AG09309 (cell line): ENCODE measurements around the gene UIMC1.

Source experiments
- DNase-seq: peaks from one replicate; pipeline ENCODE4 v3.0.0-alpha.2; 2010; ENCODE audit warnings: low read depth
- H3K4me3 ChIP-seq: 2 replicates; pipeline ENCODE4 v1.5.1; 2011; ENCODE audit warnings: mild to moderate bottlenecking, low read depth, low read length, moderate library complexity; ENCODE audit not compliant: control insufficient read depth
- TF ChIP-seq, protein P1 (sequence below): IDR thresholded peaks from 2 replicates; pipeline ENCODE4 v1.5.1; 2011; ENCODE audit warnings: mild to moderate bottlenecking, low read depth, low read length, inconsistent platforms; ENCODE audit not compliant: insufficient read depth, control insufficient read depth; ENCODE audit errors: missing control alignments

Gene UIMC1

GRCh38 chr5:176859916-176860315, 146.7 kb downstream of the UIMC1 start:
- H3K4me3 ChIP-seq = no peak overlapping the region
- TF ChIP-seq, protein P1, sequence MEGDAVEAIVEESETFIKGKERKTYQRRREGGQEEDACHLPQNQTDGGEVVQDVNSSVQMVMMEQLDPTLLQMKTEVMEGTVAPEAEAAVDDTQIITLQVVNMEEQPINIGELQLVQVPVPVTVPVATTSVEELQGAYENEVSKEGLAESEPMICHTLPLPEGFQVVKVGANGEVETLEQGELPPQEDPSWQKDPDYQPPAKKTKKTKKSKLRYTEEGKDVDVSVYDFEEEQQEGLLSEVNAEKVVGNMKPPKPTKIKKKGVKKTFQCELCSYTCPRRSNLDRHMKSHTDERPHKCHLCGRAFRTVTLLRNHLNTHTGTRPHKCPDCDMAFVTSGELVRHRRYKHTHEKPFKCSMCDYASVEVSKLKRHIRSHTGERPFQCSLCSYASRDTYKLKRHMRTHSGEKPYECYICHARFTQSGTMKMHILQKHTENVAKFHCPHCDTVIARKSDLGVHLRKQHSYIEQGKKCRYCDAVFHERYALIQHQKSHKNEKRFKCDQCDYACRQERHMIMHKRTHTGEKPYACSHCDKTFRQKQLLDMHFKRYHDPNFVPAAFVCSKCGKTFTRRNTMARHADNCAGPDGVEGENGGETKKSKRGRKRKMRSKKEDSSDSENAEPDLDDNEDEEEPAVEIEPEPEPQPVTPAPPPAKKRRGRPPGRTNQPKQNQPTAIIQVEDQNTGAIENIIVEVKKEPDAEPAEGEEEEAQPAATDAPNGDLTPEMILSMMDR = no peak
- no peak for DNase-seq

DNA sequence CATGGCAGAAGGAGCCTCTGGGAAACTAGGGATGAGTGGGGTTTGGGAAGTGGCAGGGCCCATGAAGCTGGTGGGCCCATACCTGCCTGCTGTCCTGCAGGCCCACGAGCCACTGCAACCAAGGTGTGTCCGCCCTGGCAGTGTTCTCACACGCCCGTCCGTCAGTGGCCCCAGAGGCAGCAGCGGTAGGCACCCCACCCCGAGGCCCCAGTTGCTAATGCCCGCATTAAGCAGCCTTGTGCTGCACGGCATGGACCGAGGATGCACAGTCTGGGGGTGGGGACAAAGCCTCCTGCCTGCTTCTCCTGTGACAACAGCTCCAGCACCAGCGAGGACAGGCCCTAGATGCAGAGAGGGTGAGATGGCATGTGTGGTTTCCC, 148.7 kb downstream of the UIMC1 start:
- TF ChIP-seq, protein P1 = no peak
- no peak for DNase-seq
- H3K4me3 ChIP-seq = no peak overlapping the region

DNA sequence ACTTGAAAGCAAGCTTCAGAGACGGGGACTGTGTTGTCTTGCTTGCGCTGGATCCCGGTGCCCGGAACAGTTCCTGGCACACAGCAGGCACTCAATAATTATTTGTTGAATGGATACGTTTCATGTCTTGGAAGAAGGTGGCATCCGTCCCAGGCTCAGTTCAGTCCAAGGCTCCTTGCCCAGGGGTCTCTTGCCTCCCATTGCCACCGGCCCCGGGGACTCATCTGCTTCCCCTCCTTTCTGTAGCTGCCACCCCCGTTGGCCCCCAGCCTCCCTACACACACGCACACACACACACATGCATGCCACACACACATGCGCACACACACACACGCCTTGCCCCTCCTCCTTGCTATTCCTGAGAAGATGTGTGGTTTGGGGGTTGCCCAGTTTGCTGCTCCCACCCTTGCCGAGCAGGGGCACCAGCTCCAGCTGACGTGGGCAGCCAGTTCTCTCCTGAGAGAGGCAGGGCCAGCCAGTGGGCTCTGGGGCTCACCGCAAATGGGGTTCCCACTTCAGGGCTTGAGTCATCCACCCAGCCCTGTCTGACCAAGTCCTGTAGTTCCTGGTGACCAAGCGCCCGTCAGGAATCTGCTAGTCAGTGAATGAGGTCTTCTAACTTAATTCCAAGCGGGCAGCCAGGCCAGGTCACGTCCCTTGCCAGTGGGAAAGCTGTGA, 149.2 kb downstream of the UIMC1 start:
- TF ChIP-seq, protein P1 = no peak
- DNase-seq = no peak
- H3K4me3 ChIP-seq = no peak overlapping the region

- no peak overlapping the region for H3K4me3 ChIP-seq
- TF ChIP-seq, protein P1 = no peak
- DNase-seq = no peak
Observed at GRCh38 chr5:176856746-176857145, 149.8 kb downstream of the UIMC1 start.

DNA sequence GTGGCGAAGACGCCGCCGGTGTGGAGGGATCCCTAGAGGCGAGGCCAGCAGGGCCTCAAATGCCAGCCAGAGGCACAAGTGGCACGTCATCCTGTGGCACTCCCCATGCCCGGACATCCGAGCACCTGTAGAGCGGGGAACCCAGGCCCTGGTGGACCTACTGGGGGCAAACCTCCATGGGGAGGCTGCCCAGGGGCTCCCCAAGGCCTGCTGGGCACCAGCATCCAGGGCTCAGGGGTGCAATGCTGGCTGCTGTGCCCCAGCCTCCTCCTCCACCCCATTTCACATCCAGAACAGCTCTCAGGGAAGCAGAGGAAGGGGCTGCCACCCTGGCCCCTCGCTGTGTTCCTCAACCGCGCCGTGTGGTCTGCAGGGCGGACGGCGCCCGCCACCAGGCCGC, 151.0 kb downstream of the UIMC1 start:
- DNase-seq = no peak
- TF ChIP-seq, protein P1 = no peak
- no peak overlapping the region for H3K4me3 ChIP-seq
